DOHH2 (cell line): ENCODE measurements around the gene INSYN2A.

ENCODE experiments used
- EZH2phosphoT487 ChIP-seq: fragments of 200-600 bp; sonication (generic); IDR thresholded peaks from 2 replicates; pipeline ENCODE4 v1.6.1; 2017; ENCODE audit warnings: borderline replicate concordance, mild to moderate bottlenecking, antibody characterized with exemption, low read length, moderate library complexity, mixed read lengths
- TF ChIP-seq, protein P1 (sequence below): fragments of 200-600 bp; sonication (generic); IDR thresholded peaks from one replicate; pipeline ENCODE4 v1.5.1; 2014; ENCODE audit warnings: antibody characterized with exemption, mild to moderate bottlenecking, low read depth, low read length; ENCODE audit not compliant: poor library complexity, severe bottlenecking

DNA sequence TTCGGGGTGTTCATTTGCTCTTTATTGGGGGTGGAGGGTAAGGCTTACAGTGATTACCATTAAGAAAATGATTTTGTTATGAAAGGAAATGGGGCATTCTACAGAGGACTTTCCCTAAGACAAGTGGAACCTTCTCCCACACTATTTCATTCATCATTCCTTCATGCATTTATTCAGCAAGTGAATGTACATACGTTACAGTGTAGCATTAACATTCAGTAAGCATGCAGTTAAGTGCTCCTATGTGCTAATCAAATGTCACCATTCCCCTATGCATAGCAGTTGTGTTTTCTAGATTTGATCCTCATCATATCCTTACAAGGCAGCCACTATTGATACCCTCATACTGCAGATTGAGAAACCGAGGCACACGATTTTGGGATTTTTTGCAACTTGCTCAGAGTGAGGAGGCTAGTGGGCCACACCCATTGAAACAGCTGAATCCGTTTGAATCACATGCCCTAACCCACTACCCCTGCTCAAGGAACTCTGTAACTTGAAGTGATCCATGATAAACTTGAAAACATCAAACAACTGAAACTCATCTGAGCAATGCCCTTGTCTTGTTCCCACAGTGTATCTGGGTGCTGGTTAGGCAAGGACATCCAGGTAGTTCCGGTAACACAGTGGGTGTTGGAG, 16.7 kb downstream of the INSYN2A start:
- TF ChIP-seq EZH2phosphoT487, result no peak
- TF ChIP-seq, protein P1, sequence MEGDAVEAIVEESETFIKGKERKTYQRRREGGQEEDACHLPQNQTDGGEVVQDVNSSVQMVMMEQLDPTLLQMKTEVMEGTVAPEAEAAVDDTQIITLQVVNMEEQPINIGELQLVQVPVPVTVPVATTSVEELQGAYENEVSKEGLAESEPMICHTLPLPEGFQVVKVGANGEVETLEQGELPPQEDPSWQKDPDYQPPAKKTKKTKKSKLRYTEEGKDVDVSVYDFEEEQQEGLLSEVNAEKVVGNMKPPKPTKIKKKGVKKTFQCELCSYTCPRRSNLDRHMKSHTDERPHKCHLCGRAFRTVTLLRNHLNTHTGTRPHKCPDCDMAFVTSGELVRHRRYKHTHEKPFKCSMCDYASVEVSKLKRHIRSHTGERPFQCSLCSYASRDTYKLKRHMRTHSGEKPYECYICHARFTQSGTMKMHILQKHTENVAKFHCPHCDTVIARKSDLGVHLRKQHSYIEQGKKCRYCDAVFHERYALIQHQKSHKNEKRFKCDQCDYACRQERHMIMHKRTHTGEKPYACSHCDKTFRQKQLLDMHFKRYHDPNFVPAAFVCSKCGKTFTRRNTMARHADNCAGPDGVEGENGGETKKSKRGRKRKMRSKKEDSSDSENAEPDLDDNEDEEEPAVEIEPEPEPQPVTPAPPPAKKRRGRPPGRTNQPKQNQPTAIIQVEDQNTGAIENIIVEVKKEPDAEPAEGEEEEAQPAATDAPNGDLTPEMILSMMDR, result no peak
